Rectal smooth muscle tissue (tissue), 1 donor: Measurements from ENCODE around the gene EGF.

Experiments used
- H3K27ac ChIP-seq: one replicate; pipeline ENCODE4 v1.7.0; 2013; ENCODE audit warnings: low read depth, low read length, inconsistent platforms
- H3K27me3 ChIP-seq: one replicate; pipeline ENCODE4 v1.7.0; 2013; ENCODE audit warnings: low read length; ENCODE audit not compliant: control insufficient read depth, insufficient read depth
- H3K36me3 ChIP-seq: one replicate; pipeline ENCODE4 v1.7.0; 2013; ENCODE audit warnings: low read length; ENCODE audit not compliant: control insufficient read depth, insufficient read depth
- H3K4me1 ChIP-seq: one replicate; pipeline ENCODE4 v1.7.0; 2013; ENCODE audit warnings: low read length; ENCODE audit not compliant: control insufficient read depth, insufficient read depth
- H3K4me3 ChIP-seq: one replicate; pipeline ENCODE4 v1.7.0; 2013; ENCODE audit warnings: low read length
- H3K9ac ChIP-seq: one replicate; pipeline ENCODE4 v1.7.0; 2013; ENCODE audit warnings: low read length

EGF gene

GRCh38 chr4:109879636-109880314 is 32.9 kb upstream of the EGF start:
- no peaks in the 10 kb centered on the region for H3K36me3 ChIP-seq
- no peak overlapping the region for H3K27ac ChIP-seq
- H3K4me1 ChIP-seq = no peaks in the 10 kb centered on the region
- no peaks in the 10 kb centered on the region for H3K27me3 ChIP-seq
- H3K4me3 ChIP-seq = no peak overlapping the region
- no peak overlapping the region for H3K9ac ChIP-seq

DNA sequence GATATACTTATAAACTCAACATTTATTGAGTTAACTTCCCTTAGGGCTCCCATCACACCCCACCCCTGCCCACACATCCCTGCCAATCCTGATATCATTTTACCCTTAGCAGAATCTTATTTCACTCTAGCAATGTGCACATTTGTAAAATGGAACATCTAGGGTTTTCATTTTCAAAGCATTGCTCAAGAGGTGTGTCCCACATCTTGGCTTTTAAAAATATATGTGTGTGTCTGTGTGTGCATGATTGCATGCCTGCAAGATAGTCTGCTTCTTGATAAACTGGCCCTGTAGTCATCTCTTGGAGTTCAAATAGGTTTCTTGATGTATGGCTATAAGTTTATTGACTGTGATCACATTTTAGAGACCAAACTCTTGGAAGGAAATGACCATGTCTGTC is 26.4 kb upstream of the EGF start:
- H3K27me3 ChIP-seq = no peaks in the 10 kb centered on the region
- no peaks in the 10 kb centered on the region for H3K4me1 ChIP-seq
- no peak overlapping the region for H3K4me3 ChIP-seq
- H3K27ac ChIP-seq = no peak overlapping the region
- H3K36me3 ChIP-seq = no peaks in the 10 kb centered on the region
- no peak overlapping the region for H3K9ac ChIP-seq

DNA sequence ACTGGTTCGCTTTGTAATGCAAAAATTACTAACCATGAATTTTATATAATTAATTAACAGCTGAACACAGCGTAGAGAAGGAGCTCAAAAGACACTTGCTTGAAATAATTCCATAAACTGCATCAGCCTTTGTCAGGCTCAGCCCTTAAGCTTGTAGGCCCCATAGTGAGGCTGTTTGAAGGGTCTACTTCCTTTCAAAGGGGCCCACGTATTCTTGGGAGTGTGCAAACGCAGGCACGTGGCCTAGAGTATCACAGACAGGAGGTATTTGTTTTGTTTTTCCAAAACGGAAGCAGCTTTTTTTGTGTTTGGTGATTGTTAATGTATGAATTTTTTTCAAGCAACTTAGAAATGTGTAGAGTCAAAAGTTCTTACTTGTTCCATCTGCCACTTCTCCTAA is 25.6 kb upstream of the EGF start:
- Histone ChIP-seq H3K9ac (no peak overlapping the region), H3K4me3 (no peak overlapping the region), H3K36me3 (no peaks in the 10 kb centered on the region), H3K4me1 (no peaks in the 10 kb centered on the region), H3K27me3 (no peaks in the 10 kb centered on the region), H3K27ac (no peak overlapping the region)

GRCh38 chr4:109890076-109890475 is 22.6 kb upstream of the EGF start:
- no peaks in the 10 kb centered on the region for H3K27me3 ChIP-seq
- no peak overlapping the region for H3K4me3 ChIP-seq
- no peaks in the 10 kb centered on the region for H3K4me1 ChIP-seq
- H3K36me3 ChIP-seq = no peaks in the 10 kb centered on the region
- no peak overlapping the region for H3K9ac ChIP-seq
- no peak overlapping the region for H3K27ac ChIP-seq

- no peaks in the 10 kb centered on the region for H3K4me1 ChIP-seq
- H3K27me3 ChIP-seq = no peaks in the 10 kb centered on the region
- H3K4me3 ChIP-seq = no peak overlapping the region
- H3K36me3 ChIP-seq = no peaks in the 10 kb centered on the region
- H3K27ac ChIP-seq = no peak overlapping the region
- no peak overlapping the region for H3K9ac ChIP-seq
These were observed 10.0 kb upstream of the EGF start for GRCh38 chr4:109902559-109903251.

DNA sequence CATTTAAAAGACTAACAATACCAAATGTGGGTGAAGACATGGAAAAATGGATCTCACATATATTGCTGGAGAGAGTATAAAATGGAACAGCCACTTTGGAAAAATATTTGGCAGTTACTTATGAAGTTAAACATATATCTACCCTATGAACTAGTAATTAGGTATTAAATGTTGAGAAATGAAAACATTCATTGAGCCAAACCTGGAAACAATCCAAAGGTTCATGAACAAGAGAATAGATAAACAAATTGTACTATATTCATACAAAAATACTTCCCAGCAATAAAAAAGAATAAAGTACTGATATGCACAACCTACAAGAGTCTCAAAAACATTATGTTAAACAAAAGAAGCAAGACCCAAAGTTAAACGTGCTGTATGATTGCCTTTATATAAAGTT is 4.0 kb upstream of the EGF start:
- Histone ChIP-seq H3K27me3 (no peaks in the 10 kb centered on the region), H3K4me3 (no peak overlapping the region), H3K27ac (no peak overlapping the region), H3K36me3 (no peaks in the 10 kb centered on the region), H3K9ac (no peak overlapping the region), H3K4me1 (no peaks in the 10 kb centered on the region)

- H3K4me3 ChIP-seq = no peak overlapping the region
- H3K27ac ChIP-seq = no peak overlapping the region
- no peaks in the 10 kb centered on the region for H3K27me3 ChIP-seq
- no peaks in the 10 kb centered on the region for H3K36me3 ChIP-seq
- no peaks in the 10 kb centered on the region for H3K4me1 ChIP-seq
- H3K9ac ChIP-seq = no peak overlapping the region
These were observed 2.4 kb upstream of the EGF start for GRCh38 chr4:109910256-109910655.

DNA sequence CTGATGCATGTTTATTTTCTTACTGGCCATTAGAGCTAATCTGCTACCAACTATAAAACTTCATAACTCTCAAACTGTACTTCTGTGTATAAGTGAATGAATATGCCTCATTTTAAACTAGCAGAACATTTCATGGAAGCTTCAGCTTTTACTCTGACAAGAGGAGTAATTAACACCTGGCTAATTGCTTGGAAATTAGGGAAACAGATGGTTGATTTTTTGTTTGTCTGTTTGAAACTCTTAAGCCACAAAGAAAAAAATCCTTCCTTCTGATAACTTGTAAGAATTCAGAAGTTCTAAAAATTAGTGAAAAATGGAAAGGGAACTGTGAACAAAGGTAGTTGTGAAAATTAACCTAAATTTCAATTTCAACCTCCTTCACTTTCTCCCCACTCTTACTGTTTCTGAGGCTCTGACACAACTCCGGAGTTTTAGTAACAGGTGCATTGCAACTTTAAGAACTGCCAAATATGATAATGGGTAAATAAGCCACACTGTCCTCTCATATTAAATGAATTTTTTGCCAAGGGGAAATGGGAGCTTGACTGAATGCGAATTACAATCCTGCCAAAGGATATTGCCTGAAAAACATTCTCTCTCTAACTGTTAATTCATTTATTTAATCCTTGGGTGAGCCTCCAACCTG is 1.0 kb downstream of the EGF start:
- no peaks in the 10 kb centered on the region for H3K36me3 ChIP-seq
- H3K4me3 ChIP-seq = no peak overlapping the region
- no peaks in the 10 kb centered on the region for H3K27me3 ChIP-seq
- no peaks in the 10 kb centered on the region for H3K4me1 ChIP-seq
- no peak overlapping the region for H3K27ac ChIP-seq
- no peak overlapping the region for H3K9ac ChIP-seq

DNA sequence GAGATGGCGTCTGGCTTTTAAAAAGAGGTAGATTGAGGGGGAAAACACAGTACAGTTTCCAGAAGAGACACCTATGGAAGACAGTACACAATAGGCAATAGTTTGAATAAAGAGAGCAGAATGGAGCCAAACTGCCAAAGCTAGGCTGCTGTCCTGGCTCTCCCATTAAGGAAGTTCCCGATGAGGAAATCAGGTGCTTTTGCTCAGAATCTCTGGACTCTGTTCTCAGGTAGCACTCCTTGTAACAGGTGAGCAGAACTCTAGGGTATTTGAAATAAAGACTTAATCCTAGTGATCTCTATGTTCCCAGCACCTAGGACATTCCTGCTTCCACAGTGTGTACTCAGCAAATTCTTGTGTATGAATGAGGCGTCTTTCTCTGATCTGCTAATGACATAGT is 1.6 kb downstream of the EGF start:
- Histone ChIP-seq H3K36me3 (no peaks in the 10 kb centered on the region), H3K27me3 (no peaks in the 10 kb centered on the region), H3K4me1 (no peaks in the 10 kb centered on the region), H3K4me3 (no peak overlapping the region), H3K9ac (no peak overlapping the region), H3K27ac (no peak overlapping the region)

- Histone ChIP-seq H3K9ac (no peak overlapping the region), H3K27ac (no peak overlapping the region), H3K4me3 (no peak overlapping the region), H3K4me1 (no peaks in the 10 kb centered on the region), H3K36me3 (no peaks in the 10 kb centered on the region), H3K27me3 (no peaks in the 10 kb centered on the region)
These were observed 2.8 kb downstream of the EGF start for GRCh38 chr4:109915385-109916026.

GRCh38 chr4:109916027-109916409 is 3.3 kb downstream of the EGF start:
- H3K9ac ChIP-seq = no peak overlapping the region
- no peaks in the 10 kb centered on the region for H3K36me3 ChIP-seq
- H3K27me3 ChIP-seq = no peaks in the 10 kb centered on the region
- H3K27ac ChIP-seq = no peak overlapping the region
- H3K4me1 ChIP-seq = no peaks in the 10 kb centered on the region
- no peak overlapping the region for H3K4me3 ChIP-seq

GRCh38 chr4:109921384-109921808 is 8.7 kb downstream of the EGF start:
- H3K4me1 ChIP-seq = no peaks in the 10 kb centered on the region
- H3K9ac ChIP-seq = no peak overlapping the region
- H3K36me3 ChIP-seq = no peaks in the 10 kb centered on the region
- no peaks in the 10 kb centered on the region for H3K27me3 ChIP-seq
- H3K27ac ChIP-seq = no peak overlapping the region
- H3K4me3 ChIP-seq = no peak overlapping the region
